K562 (cell line): ENCODE results near the gene TXN2.

Experiments
- ATF1 ChIP-seq, 2 experiments: fragments of 450-650 bp in 1 of 2; IDR thresholded peaks; 2 replicates each; pipeline ENCODE4 v1.6.1; 2016; ENCODE audit warnings: missing compliant biosample characterization in 1 of 2, missing genetic modification characterization in 1 of 2
- CREM ChIP-seq: IDR thresholded peaks from 2 replicates; pipeline ENCODE4 v1.6.1; 2014; ENCODE audit warnings: antibody characterized with exemption, low read depth
- CTCF ChIP-seq, 3 experiments: IDR thresholded peaks in 2 of 3; conservative IDR thresholded peaks in 1 of 3; 2 replicates each; pipeline ENCODE4 v1.5.1; 2011 to 2012; ENCODE audit warnings: low read length in 3 of 3, mild to moderate bottlenecking in 3 of 3, control low read depth in 2 of 3, improper control_type of control experiment in 1 of 3, inconsistent platforms in 1 of 3, low read depth in 1 of 3, mixed read lengths in 1 of 3, moderate library complexity in 1 of 3; ENCODE audit not compliant: insufficient read depth in 2 of 3
- EZH2 ChIP-seq: IDR thresholded peaks from 2 replicates; pipeline ENCODE4 v1.6.1; 2012; ENCODE audit warnings: low read depth, mild to moderate bottlenecking, inconsistent platforms, low read length, borderline replicate concordance
- FOXA3 ChIP-seq, 2 experiments: fragments of 450-650 bp in 1 of 2; sonication (generic) in 1 of 2; formaldehyde crosslinking; IDR thresholded peaks in 1 of 2; conservative IDR thresholded peaks in 1 of 2; 2 replicates each; pipeline versions ENCODE4 v1.4.0 to v1.8.0; 2020 to 2022; ENCODE audit warnings: mild to moderate bottlenecking in 2 of 2, missing genetic modification reagents in 1 of 2
- FOXJ2 ChIP-seq: fragments of 200-800 bp; sonication (Bioruptor generic); IDR thresholded peaks from 2 replicates; pipeline ENCODE4 v1.6.1; 2016; ENCODE audit warnings: missing genetic modification characterization, missing compliant biosample characterization
- JUND ChIP-seq, 2 experiments: IDR thresholded peaks; 2 replicates in 1 of 2; 3 replicates in 1 of 2; pipeline ENCODE4 v1.6.1; 2011; ENCODE audit warnings: borderline replicate concordance in 2 of 2, low read depth in 2 of 2, low read length in 2 of 2, improper control_type of control experiment in 1 of 2, missing biosample characterization in 1 of 2, missing genetic modification characterization in 1 of 2, missing genetic modification reagents in 1 of 2
- POLR2AphosphoS5 ChIP-seq: IDR thresholded peaks from 2 replicates; pipeline ENCODE4 v1.6.1; 2011; ENCODE audit warnings: mild to moderate bottlenecking, low read depth, low read length, moderate library complexity; ENCODE audit not compliant: control insufficient read depth, insufficient read depth
- TCF7 ChIP-seq: sonication (generic); IDR thresholded peaks from 2 replicates; pipeline ENCODE4 v1.6.1; 2016; ENCODE audit warnings: antibody characterized with exemption, borderline replicate concordance
- ZBTB26 ChIP-seq: fragments of 450-650 bp; formaldehyde crosslinking; IDR thresholded peaks from 2 replicates; pipeline ENCODE4 v1.4.0; 2022; ENCODE audit warnings: missing genetic modification characterization

DNA sequence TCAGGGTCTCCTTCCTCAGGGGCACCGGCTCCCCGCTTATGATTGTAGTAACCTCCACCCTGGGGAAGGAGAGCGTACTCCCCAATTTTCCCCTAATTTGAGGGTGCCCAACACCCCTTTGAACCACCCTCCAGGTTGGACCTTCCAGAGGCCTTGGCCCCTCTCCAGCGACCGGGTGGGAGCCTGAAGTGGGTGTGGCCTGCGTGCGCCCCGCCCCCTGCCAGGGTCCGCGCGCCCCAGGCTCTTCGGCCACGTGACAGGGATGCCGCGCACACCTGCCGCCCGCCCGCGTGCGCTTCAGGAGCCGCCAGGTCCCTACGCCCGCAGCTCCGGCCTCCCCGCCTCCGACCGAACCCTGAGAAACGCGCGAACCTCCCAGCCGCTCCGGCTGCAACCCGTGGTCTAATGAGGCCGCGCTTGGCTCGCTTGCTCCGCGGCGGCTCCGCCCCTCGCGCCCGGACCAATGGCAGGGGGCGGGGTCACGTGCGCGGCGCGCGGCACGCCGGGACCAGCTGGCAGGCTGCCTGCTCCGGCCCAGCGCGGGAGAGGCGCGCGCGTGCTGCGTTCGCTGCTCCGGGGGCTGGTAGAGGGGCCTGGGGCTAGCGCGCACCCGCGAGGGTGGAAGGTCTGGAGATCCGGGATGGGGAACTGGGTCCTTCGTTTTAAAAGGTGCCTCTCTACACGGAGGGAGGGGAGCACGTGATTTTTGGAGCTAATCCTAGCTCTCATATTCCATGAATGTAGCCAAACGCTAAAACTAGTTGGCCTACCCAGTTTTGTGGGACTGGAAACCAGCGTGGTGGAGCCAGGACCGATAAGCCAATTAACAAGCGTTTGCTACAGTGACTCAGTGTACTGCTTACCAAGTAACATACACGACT is 25.4 kb upstream of the TXN2 start, which contains the start of gene FOXRED2:
- peak; percentile 3; the same call in 1 of the 2 replicates for TF ChIP-seq JUND (IDR thresholded peaks at IDR 0.05; ENCODE audit: borderline replicate concordance, low read depth, low read length)
- TF ChIP-seq JUND (tag; IDR thresholded peaks at IDR 0.05; ENCODE audit: borderline replicate concordance, low read depth, low read length): no peak
- TF ChIP-seq CREM: peak; percentile 5; the same call in 1 of the 2 replicates
- TF ChIP-seq EZH2: no peak
- TF ChIP-seq FOXA3 (CRISPR knock-in tag; conservative IDR thresholded peaks at IDR 0.05 in 1 of 2, IDR thresholded peaks at IDR 0.05 in 1 of 2): peak in 1 of 2 experiments; percentile 67; a peak in 1 of 4 replicates
- TF ChIP-seq POLR2AphosphoS5: peak; percentile 30; the same call in 1 of the 2 replicates
- no peak for TF ChIP-seq ATF1 (CRISPR knock-in tag; IDR thresholded peaks at IDR 0.05)
- peak; percentile 49 for TF ChIP-seq ATF1 (tag; IDR thresholded peaks at IDR 0.05)
- peak; percentile 38; the same call in 1 of the 2 replicates for TF ChIP-seq TCF7
- no peak for TF ChIP-seq CTCF (IDR thresholded peaks at IDR 0.05 in 2 of 3, conservative IDR thresholded peaks at IDR 0.05 in 1 of 3; ENCODE audit: insufficient read depth in 2 of 3, low read depth in 1 of 3, low read length in 3 of 3)
- no peak for TF ChIP-seq ZBTB26 (CRISPR knock-in tag)
- no peak for TF ChIP-seq FOXJ2 (tag)
